ENCODE results near the gene TRIP13.
"Not testable (repeated sequence)": the region's sequence is repeated elsewhere in the genome, so short reads cannot be mapped to it uniquely, and the experiment has no call there.

Gene TRIP13, protein sequence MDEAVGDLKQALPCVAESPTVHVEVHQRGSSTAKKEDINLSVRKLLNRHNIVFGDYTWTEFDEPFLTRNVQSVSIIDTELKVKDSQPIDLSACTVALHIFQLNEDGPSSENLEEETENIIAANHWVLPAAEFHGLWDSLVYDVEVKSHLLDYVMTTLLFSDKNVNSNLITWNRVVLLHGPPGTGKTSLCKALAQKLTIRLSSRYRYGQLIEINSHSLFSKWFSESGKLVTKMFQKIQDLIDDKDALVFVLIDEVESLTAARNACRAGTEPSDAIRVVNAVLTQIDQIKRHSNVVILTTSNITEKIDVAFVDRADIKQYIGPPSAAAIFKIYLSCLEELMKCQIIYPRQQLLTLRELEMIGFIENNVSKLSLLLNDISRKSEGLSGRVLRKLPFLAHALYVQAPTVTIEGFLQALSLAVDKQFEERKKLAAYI

DNA sequence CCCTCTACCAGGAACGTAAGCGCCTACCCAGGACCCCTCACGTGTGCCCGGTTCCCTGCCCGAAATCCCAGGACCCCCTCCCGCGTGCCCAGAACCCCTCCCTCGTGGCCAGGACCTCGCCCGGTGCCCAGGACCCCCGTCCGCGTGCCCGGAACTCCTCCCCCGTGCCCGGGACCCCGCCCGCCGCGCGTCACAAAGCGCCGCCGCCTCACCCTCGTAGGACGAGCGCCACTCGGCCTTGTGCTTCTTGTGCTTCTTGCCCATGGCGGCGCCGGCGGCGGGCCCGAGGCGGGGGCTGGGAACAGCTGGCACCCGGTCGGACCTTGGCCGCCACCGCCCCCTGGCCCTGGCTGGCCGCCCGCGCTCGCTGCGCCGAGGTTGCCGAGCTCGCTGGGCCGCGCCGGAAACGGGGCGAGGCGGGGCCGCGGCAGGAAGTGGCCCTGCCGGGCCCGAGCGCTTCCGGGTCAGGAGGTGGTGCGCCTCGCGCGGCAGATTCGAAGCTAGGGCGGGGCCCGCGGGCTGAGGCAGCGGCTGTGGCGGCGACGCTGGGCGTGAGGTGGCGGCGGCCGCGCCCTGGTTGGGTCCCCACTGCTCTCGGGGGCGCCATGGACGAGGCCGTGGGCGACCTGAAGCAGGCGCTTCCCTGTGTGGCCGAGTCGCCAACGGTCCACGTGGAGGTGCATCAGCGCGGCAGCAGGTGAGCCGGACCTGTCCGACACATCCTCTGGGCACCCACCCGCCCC, at the start of gene TRIP13, which contains the start of gene BRD9:
TSS of gene TRIP13 (plus strand) at position 491 of the 743 bp plus-strand sequence. CDS start at position 606, 115 bp downstream.
TSS of gene BRD9 (minus strand) at position 408 of the 743 bp plus-strand sequence. CDS start at position 264, 144 bp downstream.
- DNase-seq = peak; percentile 84

- DNase-seq = not testable (repeated sequence)
Measured at GRCh38 chr5:843371-843770, 49.3 kb upstream of the TRIP13 start.

GRCh38 chr5:843926-844325, 48.8 kb upstream of the TRIP13 start:
- DNase-seq = not testable (repeated sequence)

DNA sequence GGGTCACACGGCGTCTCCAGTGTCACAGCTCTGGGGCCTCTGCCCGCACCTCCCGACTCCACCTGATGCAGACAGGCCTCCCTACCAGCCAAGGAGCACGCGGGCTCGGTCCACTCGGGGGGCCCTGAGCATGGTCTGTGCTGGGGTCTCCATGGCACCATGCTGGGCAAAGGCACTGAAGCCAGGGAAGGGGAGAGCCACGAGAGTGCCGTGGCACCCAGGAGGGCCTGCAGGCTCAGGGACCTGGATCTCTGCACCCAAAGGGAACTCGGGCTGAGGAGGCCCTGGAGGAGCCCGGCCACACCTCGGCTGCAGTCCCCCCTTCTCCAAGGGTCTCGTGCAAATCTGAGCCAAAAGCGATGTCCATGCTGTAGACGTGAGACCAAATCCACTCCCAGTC, 48.3 kb upstream of the TRIP13 start:
- not testable (repeated sequence) for DNase-seq

DNA sequence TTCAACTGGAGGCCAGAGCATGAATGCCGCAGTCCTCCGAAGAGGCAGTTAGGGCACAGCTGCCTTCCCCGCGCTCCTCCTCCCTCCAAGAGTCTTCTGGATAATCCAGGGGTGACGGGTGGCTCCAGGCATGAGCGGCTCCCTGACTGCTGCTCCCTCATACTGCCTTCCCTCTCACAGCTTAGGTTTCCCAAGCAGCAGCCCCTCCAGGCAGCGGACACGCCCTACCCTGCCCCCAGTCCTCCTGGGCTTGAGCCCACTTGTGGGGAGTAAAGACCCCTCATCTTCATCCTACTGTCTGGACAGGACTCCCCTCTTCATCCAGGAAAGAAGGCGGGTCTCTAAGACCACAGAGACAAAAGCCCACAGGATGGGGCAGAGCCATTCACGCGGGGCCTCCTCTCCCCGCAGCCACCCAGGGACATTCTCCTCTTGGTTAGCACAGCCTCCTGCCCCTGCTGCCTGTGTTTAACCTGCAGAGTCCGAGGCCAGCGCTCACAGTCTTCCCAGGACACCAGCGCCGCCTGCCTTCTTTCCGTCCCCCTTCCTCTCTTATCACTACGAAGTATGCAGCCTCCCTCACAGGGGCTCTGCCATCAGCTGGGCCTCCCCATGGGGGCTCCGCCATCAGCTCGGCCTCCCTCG, 47.5 kb upstream of the TRIP13 start:
- not testable (repeated sequence) for DNase-seq

DNA sequence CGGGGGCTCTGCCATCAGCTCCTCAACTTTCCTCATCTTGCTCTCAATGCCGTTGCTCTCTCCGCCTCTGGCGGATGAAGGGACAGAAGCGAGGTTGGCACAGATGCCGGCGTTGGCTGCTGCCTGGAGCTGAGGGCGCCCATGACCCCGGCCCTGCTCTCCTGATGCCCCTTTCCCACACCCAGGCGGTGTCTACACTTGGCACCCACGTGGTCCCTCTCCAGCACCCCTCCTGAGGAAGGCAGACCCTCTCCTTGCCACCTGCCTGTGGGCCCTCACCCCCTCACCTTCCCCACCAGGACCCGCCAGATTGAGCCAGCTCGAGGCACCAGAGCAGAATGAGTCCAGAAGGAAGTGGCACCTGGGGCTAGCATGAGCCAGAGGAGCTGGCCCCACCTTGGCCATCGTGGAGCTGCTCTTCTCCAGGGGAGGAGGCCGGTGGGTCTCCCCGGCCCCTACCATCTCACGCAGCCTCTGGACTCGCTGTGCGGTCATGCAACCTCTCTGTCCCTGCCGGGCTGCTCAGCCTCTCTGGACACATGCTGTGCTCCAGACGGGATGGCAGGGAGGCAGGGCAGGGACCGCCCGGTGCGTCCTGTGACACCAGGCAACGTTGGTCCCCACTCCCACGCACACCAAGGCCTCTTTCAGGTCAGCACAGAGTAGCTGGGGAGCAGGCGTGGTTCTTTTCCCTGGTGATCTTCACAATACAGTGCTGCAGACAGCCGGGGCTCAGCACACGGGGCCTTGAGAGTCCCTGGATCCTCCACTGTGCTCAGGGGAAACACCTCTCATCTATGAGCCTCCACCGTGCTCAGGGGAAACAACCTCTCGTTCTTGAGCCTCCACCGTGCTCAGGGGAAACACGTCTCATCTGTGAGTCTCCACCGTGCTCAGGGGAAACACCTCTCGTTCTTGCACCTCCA, 46.7 kb upstream of the TRIP13 start:
- DNase-seq = not testable (repeated sequence)

- not testable (repeated sequence) for DNase-seq
Measured at GRCh38 chr5:846602-847091, 46.0 kb upstream of the TRIP13 start.

GRCh38 chr5:847212-847611, 45.5 kb upstream of the TRIP13 start:
- DNase-seq = not testable (repeated sequence)

DNA sequence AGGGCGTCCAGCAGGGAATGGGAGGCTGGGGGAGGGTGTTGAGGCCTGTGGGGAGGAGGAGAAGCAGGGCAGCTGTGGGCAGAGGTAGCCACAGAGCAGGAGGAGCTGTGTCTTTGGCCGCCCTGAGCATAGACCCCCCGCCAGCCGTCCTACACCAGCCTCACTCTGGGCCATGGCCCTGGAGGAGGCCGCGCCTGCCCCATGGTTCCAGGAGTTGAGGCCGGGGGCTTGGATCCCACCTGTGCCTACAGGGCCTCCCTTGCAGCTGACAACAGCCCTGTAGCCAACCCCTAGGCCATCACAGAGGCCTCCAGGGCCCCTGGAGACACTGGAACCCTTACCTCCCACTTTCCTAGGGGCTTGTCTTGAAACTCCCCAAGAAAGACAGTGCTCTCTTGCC, 44.9 kb upstream of the TRIP13 start:
- not testable (repeated sequence) for DNase-seq

DNA sequence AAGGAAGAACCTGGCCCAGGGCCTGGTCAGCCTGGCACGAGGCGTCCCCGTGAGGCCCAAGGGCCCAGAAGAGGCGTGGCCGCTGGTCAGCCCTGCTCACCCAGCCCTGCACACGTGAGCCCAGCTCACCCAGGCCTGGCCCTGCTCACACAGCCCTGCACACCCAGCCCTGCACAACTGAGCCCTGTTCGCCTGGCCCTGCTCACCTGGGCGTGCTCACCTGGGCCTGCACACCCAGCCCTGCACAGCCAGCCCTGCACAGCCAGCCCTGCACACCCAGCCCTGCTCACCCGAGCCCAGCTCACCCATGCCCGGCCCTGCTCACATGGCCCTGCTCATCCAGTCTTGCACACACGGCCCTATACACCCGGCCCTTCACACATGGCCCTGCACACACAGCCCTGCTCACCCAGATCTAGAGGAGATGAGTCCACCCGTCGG, 44.0 kb upstream of the TRIP13 start:
- DNase-seq = no peak

- DNase-seq = no peak
Measured at GRCh38 chr5:849651-850301, 42.9 kb upstream of the TRIP13 start.

DNA sequence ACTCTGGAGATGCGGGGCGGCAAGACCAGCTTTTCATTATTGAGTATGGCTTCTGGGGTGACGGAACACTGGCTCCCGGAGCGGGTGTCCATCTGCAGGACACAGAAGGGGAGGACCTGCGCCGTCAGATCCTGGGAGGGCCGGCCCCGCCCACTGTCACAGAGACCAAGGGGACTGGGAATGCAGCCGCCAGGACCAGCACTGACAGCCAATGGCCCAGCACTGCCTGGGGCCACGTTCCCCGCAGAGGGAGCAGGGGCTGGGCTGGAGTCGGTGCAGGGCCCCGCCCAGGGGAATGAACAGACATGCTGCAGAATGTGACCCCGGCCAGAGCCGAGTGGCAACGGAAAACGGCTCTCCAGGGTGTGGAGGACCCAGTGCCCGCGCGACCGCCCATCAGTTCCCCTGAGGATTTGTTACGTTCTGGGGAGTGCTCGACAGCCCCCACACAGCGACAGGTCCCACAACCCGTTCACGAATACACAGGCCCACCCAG, 42.1 kb upstream of the TRIP13 start, which contains the start of gene ZDHHC11:
TSS of gene ZDHHC11 (minus strand) at position 476 of the 496 bp plus-strand sequence. CDS start at position 92, 384 bp downstream.
- DNase-seq = no peak

GRCh38 chr5:851076-851475, 41.6 kb upstream of the TRIP13 start:
- no peak for DNase-seq

DNA sequence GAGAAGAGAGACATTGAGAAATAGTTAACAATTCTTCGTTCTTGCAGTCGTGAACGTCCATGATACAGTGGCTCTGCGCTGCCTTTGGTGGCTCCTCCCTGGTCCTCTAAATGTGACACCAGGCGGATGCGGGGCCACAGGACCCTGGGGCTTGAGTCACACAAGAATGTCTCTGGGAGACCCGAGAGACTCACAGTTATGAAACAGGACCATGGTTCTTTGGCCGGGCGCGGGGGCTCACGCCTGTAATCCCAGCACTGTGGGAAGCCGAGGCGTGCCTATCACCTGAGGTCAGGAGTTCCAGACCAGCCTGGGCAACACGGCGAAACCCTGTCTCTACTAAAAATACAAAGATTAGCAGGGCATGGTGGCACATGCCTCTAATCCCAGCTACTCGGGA, 41.1 kb upstream of the TRIP13 start:
- DNase-seq = no peak

DNA sequence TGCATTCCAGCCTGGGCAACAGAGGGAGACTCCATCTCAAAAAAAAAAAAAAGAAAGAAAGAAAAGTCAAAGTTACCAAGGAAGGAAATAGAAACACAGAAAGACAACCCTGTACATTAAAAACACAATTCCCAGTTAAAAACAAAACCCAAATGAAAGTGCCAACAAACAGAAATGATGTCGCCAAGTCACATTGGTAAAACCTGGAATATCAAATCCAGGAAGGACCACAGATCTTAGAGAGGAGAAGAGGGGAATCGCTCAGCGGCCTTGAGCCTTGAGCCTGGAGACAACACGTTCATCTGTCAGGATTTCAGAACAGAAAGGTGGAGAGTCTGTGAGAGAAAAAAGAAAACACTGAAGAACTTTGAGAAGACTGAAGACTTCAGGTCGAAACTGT, 40.7 kb upstream of the TRIP13 start:
- no peak for DNase-seq

DNA sequence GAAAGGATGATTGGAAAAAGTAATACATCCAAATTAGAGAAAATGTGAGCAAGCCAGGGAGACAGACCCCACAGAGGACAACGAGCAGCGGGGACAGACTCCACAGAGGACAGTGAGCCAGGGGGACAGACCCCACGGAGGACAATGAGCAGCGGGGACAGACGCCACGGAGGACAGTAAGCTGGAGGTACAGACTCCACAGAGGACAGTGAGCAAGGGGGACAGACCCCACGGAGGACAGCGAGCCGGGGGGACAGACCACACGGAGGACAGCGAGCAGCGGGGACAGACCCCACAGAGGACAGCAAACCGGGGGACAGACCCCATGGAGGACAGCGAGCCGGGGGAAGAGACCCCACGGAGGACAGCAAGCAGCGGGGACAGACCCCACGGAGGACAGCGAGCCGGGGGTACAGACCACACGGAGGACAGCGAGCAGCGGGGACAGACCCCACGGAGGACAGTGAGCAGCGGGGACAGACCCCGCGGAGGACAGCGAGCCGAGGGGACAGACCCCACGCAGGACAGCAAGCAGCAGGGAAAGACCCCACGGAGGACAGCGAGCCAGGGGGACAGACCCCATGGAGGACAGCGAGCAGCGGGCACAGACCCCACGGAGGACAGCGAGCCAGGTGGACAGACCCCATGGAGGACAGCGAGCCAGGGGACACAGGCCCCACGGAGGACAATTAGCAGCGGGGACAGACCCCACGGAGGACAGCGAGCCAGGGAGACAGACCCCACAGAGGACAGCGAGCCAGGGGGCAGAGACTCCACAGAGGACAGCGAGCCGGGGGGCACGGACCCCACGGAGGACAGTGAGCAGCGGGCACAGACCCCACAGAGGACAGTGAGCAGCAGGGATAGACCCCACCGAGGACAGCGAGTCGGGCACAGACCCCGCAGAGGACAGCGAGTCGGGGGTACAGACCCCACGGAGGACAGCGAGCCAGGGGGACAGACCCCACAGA, 40.0 kb upstream of the TRIP13 start:
- no peak for DNase-seq

GRCh38 chr5:853416-854090, 39.1 kb upstream of the TRIP13 start:
- DNase-seq = not testable (repeated sequence)

DNA sequence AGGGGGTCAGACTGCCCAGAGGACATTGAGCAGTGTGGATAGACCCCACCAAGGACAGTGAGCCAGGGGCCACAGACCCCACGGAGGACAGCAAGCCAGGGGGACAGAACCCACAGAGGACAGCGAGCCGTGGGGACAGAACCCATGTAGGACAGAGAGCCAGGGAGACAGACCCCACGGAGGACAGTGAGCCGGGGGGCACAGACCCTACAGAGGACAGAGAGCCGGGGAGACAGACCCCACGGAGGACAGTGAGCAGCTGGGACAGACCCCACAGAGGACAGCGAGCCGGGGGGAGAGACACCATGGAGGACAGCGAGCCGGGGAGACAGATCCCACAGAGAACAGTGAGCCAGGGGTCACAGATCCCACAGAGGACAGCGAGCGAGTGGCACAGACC, 38.5 kb upstream of the TRIP13 start:
- DNase-seq = no peak
